ENCODE results near the gene FKBP1A.

FKBP1A gene

DNA sequence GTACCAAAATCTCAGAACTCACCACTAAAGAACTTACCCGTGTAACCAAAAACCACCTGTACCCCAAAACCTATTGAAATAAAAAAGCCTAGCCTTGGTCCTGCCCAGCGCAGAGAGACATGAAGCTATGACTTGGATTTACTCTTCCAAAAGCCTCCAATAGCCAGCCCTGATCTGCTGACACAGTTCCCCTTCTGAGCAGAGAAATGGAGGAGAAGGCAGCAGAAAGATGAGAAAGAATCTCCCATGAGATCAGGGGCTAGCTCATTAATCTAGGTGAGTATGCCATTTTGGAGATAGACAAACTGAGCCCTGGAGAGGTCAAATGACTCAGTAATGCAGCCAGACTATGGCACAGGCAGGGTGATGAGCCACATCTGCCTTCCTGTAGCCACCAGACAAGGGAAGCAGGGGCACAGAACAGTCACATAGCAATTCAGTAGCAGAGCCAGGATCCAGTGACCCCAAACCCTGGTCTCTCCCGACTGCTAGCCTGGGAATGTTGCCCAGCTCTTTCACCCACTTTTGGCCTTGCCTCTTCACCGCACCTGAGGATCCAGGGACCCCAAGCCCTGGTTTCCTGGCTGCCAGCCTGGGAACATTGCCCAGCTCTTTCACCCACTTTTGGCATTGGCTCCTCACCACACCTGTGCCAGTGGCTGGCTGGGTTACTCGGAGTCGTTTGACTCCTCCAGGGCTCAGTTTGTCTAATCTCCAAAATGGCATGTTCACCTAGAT, 56.7 kb downstream of the FKBP1A start:
- peaks cover 19% of the 10 kb centered on the region for H3K36me3 ChIP-seq (replicated peaks; ENCODE audit: low read depth, low read length)
- TF ChIP-seq EZH2phosphoT487 (IDR thresholded peaks at IDR 0.05; ENCODE audit: low read depth): no peak
- H3K9me3 ChIP-seq (ENCODE audit: insufficient read depth, low read length): no peaks in the 10 kb centered on the region
- peaks cover 9% of the 10 kb centered on the region for H3K4me1 ChIP-seq (ENCODE audit: low read length)
- peaks cover 29% of the 10 kb centered on the region for H4K20me1 ChIP-seq (ENCODE audit: insufficient read depth, low read length)
- H3K4me3 ChIP-seq (ENCODE audit: low read length): no peak overlapping the region
- no peak overlapping the region for H3K9ac ChIP-seq (ENCODE audit: low read length)
- no peak overlapping the region for H2AFZ ChIP-seq (ENCODE audit: low read depth, low read length)
- no peak overlapping the region for H3K27ac ChIP-seq (ENCODE audit: low read length)
- no peaks in the 10 kb centered on the region for H3K27me3 ChIP-seq (ENCODE audit: low read depth, low read length)
- H3K79me2 ChIP-seq (ENCODE audit: low read length): no peaks in the 10 kb centered on the region
- no peak overlapping the region for H3K4me2 ChIP-seq (ENCODE audit: low read length)

GRCh38 chr20:1334761-1335160, 58.1 kb downstream of the FKBP1A start:
- Histone ChIP-seq H3K27ac (ENCODE audit: low read length) (no peak overlapping the region), H3K4me3 (ENCODE audit: low read length) (no peak overlapping the region), H2AFZ (ENCODE audit: low read depth, low read length) (no peak overlapping the region), H3K79me2 (ENCODE audit: low read length) (peaks cover 10% of the 10 kb centered on the region), H3K4me1 (ENCODE audit: low read length) (peaks cover 6% of the 10 kb centered on the region), H3K27me3 (ENCODE audit: low read depth, low read length) (no peaks in the 10 kb centered on the region), H4K20me1 (ENCODE audit: insufficient read depth, low read length) (peaks cover 31% of the 10 kb centered on the region), H3K9me3 (ENCODE audit: insufficient read depth, low read length) (no peaks in the 10 kb centered on the region), H3K9ac (ENCODE audit: low read length) (no peak overlapping the region), H3K4me2 (ENCODE audit: low read length) (no peak overlapping the region), H3K36me3 (replicated peaks; ENCODE audit: low read depth, low read length) (peaks cover 19% of the 10 kb centered on the region)
- no peak for TF ChIP-seq EZH2phosphoT487 (IDR thresholded peaks at IDR 0.05; ENCODE audit: low read depth)
- TF ChIP-seq, protein P1, sequence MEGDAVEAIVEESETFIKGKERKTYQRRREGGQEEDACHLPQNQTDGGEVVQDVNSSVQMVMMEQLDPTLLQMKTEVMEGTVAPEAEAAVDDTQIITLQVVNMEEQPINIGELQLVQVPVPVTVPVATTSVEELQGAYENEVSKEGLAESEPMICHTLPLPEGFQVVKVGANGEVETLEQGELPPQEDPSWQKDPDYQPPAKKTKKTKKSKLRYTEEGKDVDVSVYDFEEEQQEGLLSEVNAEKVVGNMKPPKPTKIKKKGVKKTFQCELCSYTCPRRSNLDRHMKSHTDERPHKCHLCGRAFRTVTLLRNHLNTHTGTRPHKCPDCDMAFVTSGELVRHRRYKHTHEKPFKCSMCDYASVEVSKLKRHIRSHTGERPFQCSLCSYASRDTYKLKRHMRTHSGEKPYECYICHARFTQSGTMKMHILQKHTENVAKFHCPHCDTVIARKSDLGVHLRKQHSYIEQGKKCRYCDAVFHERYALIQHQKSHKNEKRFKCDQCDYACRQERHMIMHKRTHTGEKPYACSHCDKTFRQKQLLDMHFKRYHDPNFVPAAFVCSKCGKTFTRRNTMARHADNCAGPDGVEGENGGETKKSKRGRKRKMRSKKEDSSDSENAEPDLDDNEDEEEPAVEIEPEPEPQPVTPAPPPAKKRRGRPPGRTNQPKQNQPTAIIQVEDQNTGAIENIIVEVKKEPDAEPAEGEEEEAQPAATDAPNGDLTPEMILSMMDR (IDR thresholded peaks at IDR 0.05; ENCODE audit: low read depth, low read length): peak; percentile 5; the same call in 1 of the 2 replicates

GRCh38 chr20:1334370-1334731, 58.5 kb downstream of the FKBP1A start:
- no peak overlapping the region for H3K27ac ChIP-seq (ENCODE audit: low read length)
- peaks cover 19% of the 10 kb centered on the region for H3K36me3 ChIP-seq (replicated peaks; ENCODE audit: low read depth, low read length)
- TF ChIP-seq EZH2phosphoT487 (IDR thresholded peaks at IDR 0.05; ENCODE audit: low read depth): no peak
- TF ChIP-seq, protein P1 (IDR thresholded peaks at IDR 0.05; ENCODE audit: low read depth, low read length): no peak
- no peak overlapping the region for H3K9ac ChIP-seq (ENCODE audit: low read length)
- peaks cover 35% of the 10 kb centered on the region for H4K20me1 ChIP-seq (ENCODE audit: insufficient read depth, low read length)
- H3K4me1 ChIP-seq (ENCODE audit: low read length): peaks cover 2% of the 10 kb centered on the region
- peaks cover 15% of the 10 kb centered on the region for H3K79me2 ChIP-seq (ENCODE audit: low read length)
- no peak overlapping the region for H3K4me2 ChIP-seq (ENCODE audit: low read length)
- H3K9me3 ChIP-seq (ENCODE audit: insufficient read depth, low read length): no peaks in the 10 kb centered on the region
- H3K27me3 ChIP-seq (ENCODE audit: low read depth, low read length): no peaks in the 10 kb centered on the region
- no peak overlapping the region for H3K4me3 ChIP-seq (ENCODE audit: low read length)
- H2AFZ ChIP-seq (ENCODE audit: low read depth, low read length): no peak overlapping the region

GRCh38 chr20:1333462-1334369, 59.1 kb downstream of the FKBP1A start:
- H3K4me2 ChIP-seq (ENCODE audit: low read length): no peak overlapping the region
- H4K20me1 ChIP-seq (ENCODE audit: insufficient read depth, low read length): peaks cover 37% of the 10 kb centered on the region
- no peaks in the 10 kb centered on the region for H3K27me3 ChIP-seq (ENCODE audit: low read depth, low read length)
- peaks cover 21% of the 10 kb centered on the region for H3K79me2 ChIP-seq (ENCODE audit: low read length)
- H3K4me1 ChIP-seq (ENCODE audit: low read length): no peaks in the 10 kb centered on the region
- H3K9me3 ChIP-seq (ENCODE audit: insufficient read depth, low read length): no peaks in the 10 kb centered on the region
- no peak overlapping the region for H3K4me3 ChIP-seq (ENCODE audit: low read length)
- TF ChIP-seq, protein P1 (IDR thresholded peaks at IDR 0.05; ENCODE audit: low read depth, low read length): no peak
- no peak for TF ChIP-seq EZH2phosphoT487 (IDR thresholded peaks at IDR 0.05; ENCODE audit: low read depth)
- H2AFZ ChIP-seq (ENCODE audit: low read depth, low read length): no peak overlapping the region
- peaks cover 19% of the 10 kb centered on the region for H3K36me3 ChIP-seq (replicated peaks; ENCODE audit: low read depth, low read length)
- H3K9ac ChIP-seq (ENCODE audit: low read length): no peak overlapping the region
- H3K27ac ChIP-seq (ENCODE audit: low read length): no peak overlapping the region

Measured in OCI-LY3 (cell line).